NCI-H2081 (cell line): ENCODE results near the gene TRRAP.

Experiments
- DNase-seq, 2 experiments: peaks; one replicate each; lab custom pipeline; 2025; lab: John Stamatoyannopoulos, UW

TRRAP gene

DNA sequence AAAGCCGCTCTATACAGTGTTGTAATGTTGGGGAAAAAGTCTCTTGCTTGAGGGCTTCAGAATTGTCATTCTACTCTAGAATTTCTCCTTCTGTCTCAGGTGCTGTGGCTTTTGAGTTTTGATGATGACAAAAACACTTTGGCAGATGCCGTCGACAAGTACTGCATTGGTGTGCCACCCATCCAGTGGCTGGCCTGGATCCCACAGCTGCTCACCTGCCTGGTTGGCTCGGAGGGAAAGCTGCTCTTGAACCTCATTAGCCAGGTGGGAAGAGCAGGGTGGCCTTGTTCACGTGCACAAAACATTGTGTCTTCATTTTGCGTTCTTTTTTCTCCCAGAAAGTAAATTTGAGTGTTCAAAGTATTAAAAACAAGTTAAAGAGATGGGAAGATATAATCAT, 112.0 kb downstream of the TRRAP start:
- DNase-seq = peak in 1 of 2 experiments; percentile 43

DNA sequence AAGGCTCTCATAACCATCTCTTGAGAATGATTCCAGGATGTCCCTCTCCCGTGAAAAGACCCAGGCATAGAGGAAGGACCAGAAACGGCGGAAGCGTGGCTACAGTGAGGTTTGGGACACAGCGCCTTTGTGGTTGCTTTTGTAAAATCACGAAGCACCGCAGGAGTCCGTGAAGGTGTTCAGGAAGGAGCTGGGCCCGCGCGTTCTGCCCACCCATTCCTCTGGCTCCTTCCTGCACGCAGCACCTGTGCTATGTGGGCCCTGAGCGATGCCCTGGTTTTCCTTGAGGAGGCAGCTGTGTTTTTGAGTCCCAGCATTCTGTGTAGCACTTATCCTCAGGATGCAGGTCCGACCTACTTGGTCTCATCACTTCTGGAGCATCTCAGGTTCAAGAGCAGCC, 112.8 kb downstream of the TRRAP start:
- no peak for DNase-seq

DNA sequence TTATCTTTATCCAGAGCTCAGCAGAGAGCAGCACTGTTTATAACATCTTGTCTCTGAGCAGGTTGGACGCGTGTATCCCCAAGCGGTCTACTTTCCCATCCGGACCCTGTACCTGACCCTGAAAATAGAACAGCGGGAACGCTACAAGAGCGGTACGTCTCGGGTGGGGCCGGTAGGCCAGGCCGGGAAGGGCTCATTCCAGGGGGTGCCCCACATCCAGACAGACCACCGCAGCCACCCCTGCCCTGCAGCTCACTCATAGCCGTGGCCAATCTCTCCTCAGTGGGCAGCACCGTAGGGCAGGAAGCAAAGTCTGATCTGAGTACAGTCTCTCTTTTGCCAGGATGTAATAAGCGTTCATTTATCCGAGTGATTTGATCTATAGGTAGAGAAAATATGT, 113.7 kb downstream of the TRRAP start:
- DNase-seq = no peak

DNA sequence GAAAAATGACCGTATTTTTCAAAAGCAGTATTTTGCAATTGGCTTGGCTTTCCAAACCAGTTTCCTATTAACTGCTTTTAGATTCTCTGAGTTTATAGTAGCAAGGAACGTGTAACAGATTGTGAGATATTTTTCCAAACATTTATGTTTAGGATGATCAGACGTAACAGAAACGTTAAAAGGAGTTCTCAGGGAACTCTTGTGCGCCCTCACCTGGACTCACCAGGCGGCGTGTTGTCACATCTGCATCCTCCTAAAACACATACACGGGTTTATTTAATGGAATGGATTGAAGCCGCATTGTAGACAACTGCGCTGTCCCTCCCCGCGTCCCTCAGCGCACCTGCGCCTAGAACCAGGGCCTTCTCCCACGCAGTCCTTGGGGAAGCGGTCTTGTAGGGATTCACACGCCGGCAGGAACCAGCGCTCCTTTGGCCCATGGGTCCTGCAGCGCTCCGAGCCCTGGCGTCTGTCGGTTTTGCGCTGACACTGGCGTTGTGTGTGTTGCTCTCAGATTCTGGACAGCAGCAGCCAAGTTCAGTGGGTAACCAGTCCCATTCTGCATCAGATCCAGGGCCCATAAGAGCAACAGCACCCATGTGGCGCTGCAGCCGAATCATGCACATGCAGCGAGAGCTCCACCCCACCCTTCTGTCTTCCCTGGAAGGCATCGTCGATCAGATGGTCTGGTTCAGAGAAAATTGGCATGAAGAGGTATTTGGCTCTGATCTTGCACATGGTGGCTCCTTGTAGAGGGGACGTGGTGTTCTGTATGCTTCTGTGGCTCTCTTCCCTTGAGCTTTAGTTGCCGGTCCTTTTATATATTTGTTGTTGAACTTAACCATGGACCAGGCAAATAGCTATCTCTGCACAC, 114.9 kb downstream of the TRRAP start:
- DNase-seq = no peak

DNA sequence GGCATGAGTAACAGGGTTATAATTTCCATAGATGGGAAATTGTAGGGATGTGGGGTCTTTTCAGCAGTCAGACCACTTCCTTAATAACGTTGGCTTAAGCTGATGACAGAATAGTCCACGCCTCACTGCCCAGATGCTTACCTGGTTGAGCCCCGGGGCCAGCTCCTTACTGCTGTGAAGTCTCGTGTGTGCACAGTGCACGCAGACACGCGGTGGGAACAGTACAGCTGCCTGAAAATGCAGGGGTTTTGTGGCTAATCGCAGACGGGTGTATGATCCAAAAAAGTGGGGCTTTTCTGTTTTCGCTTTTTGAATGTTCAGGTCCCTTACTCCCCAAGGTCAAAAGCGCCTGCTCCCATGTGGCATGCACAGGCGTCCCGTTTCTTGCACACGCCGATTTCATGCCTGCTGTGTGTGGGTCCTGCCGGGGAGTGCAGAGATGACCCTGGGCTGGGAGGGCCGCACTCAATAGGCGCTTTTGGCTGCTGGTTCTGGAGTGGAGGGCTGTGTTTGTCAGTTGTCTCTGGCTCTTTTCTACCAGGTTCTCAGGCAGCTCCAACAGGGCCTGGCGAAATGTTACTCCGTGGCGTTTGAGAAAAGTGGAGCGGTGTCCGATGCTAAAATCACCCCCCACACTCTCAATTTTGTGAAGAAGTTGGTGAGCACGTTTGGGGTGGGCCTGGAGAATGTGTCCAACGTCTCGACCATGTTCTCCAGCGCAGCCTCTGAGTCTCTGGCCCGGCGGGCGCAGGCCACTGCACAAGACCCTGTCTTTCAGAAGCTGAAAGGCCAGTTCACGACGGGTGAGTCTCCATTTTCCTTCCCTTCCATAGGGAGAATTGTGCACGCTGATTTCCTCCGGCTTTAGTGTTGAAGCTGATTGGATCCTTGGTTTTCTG, 116.0 kb downstream of the TRRAP start:
- no peak for DNase-seq

DNA sequence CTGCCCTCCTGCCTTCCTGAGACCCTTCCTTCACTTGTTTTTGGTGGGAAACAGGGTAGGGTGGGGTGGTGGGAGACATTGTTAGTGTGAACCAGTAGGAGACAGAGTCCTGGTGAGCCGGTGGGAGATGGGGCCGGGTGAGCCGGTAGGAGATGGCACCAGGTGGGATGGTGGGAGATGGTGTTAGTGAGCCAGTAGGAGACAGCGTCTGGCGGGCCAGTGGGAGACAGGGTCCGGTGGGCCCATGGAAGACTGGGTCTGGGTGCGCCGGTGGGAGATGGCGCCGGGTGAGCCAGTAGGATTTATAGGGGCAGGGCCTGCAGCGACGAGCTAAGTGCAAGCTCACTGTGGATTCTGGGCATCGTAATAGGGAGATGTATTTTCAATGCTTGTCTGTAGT, 116.8 kb downstream of the TRRAP start:
- no peak for DNase-seq

DNA sequence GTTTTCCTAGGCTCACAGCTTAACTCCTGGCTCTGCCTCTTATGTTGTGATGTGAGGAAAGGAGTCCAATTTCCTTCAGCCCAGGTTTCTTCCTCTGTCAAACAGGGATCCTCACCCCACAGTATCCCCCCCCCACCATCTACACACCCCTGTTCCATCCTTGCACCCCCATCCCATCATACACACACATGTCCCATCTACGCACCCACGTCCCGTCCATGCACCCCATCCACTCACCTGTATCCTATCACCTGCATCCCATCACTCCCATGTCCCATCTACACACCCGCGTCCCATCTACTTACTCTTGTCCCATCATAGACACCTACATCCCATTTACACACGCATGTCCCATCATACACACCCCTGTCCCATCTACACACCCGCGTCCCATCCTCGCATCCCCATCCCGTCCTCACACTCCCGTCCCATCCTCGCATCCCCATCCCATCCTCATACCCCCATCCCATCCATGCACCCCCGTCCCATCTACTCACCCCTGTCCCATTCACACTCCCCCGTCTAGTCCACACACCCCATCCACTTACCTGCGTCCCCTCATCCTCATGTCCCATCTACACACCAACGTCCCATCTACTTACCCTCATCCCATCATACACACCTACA, 117.3 kb downstream of the TRRAP start:
- no peak for DNase-seq

DNA sequence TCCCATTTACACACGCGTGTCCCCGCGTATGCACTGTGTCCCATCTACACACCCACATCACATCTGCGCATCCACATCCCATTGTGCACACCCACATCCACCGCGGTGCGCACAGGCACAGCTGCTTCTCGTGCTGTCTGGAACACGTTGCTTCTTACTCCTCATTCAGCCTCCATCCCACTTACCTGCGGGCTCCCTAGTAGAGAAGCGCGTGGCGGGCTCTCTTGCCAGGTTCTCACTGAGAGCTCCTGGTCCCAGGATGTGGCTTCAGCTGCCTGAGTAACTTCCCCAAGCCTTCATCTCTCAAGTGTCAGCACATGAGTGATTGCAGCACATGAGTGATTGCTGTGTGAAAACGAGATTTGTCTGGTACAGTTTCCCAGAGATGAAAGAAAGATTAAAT, 117.8 kb downstream of the TRRAP start:
- no peak for DNase-seq

DNA sequence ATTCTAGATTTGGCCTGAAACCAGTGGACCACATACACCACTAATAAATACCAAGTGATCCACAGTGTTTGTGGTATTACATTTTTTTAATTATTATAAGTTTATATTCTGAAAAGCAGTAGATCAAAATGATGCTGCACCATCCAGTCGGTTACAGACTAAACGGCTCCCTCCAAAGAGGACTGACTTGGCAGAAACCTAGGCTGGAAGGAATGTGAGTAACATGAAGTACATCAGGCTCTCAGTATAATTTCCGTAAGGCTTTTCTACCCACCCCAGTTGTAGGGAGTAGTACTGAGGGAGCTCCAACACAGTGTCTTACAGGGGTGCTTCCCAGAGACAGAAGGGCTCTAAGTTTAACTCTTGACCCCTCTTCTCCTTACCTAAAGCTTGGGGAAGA, 119.5 kb downstream of the TRRAP start:
- DNase-seq = no peak

DNA sequence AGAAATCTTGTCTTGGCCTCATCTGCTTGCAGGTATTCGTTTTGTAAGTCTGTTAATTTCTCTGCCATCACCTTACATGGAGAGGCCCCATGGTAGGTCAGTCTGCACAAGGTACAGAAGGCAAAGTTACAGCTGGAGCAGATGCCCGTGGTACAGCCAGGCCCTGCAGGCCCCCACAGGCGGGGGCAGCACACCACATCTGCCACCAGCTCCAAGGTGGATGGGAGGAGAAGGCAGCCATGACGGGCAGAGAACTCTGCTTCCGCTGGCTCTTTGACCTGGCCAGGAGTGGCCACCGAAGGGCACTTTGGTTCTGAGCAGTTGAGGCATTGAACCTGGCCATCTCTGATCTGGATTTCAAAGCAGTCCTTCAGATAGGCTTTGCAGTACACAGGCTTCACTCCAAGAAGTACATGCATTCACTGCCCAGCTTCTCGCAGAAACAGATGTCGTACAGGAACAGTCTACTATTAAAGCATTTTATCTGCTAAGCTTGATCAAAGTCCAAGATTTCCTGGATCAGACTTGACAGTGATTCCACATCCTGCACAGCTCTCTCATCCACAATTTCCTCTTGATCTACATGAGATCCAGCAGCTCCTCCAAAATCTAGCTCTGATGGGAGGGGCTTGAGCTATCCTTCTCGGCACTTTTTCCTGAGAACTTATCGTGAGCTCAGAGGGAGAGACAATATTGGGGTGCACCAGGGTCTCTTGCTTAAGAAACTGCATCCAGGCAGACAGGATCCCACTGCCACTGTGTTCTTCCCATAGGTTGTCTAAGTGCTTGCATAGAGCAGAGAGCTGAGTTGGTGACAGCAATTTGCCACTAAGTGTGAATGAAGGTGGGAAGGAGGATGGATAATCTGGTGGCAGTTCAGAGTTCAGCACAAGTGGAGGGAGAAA, 120.7 kb downstream of the TRRAP start:
- no peak for DNase-seq

DNA sequence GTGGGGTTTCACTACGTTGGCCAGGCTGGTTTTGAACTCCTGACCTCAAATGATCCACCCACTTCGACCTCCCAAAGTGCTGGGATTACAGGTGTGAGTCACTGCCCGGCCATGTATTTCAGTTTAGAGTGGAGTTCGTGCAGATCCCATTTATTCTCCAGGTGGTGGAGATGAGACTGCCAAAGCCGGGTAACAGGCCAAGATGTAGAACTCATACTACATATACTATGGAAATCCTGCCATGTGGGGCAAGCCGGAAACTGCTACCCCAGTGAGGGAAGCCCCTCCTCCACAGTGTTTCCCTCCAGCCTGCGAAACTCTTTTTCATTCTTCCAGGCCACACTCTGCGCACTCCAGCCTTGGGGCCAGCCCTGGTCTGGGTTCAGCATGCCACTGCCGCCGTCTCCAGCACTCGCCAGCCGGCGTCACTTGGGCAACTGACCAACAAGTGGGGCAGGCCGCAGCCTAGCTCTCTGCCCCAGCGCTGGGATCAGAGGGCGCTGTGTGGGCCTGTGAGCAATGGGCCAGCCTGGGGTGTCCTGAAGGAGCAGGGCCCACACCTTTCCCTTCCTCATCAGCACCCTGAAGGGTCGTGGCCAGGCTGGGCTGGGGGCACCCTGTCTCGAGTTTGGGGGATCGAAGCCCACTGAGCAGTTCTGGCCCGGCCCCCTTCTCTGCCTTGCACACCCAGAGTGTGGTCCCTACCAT, 122.0 kb downstream of the TRRAP start:
- no peak for DNase-seq

DNA sequence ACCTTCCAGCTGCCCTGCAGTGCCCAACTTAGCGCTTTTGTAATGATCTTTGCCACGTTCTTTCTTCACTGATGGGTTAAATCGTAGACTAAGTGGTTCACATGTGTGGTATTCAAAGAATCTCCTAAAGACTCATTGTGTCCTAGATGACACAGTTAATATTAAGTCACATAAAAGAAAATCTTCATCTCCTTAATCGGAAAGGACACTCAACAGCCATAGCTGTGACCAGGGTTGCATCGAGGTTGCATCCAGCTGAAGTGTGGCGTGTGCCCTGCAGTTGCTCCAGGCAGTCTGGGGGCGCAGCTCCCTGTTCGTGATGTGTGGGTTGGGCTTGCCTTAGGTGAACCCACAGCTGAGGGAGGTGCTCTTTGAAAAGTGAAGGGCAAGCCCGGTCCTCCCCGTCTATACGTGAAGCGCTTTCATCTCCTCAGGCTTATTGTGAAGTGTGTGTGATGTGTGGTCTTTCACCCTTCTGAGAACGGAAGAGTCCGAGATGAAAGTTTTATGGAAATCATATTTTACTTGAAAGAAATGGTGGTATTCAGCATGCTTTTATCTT, 122.7 kb downstream of the TRRAP start:
- DNase-seq = no peak

DNA sequence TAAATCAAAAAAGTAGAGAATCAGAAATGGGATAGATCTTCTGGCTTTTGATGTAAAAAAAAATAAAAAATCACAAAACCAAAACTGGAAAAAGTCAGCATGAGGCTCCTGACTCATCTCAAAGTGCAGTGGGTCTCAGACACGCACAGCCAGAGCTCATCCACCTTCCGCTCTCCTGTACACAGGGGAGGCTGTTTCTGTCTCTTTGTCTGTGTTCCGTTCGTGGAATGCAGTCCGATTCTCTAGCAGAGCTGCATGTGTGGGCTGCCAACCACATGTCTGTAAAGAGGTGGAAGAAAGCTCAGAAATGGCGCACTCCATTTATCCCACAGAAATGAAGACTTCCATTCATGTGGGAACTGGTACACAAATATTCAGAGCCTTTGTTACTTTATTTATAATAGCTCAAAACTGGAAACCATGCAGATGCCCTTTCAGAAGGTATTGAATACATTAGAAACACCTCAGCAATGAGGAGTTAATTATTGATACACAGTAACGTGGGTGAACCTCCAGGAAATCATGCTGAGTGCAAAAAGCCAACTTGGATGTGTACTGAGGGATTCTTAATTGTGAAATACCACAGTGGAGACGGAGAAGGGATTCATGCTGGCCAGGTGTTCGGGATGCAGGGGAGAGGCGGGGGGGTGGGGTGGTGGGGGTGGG, 123.3 kb downstream of the TRRAP start:
- DNase-seq = peak in 1 of 2 experiments; percentile 19

DNA sequence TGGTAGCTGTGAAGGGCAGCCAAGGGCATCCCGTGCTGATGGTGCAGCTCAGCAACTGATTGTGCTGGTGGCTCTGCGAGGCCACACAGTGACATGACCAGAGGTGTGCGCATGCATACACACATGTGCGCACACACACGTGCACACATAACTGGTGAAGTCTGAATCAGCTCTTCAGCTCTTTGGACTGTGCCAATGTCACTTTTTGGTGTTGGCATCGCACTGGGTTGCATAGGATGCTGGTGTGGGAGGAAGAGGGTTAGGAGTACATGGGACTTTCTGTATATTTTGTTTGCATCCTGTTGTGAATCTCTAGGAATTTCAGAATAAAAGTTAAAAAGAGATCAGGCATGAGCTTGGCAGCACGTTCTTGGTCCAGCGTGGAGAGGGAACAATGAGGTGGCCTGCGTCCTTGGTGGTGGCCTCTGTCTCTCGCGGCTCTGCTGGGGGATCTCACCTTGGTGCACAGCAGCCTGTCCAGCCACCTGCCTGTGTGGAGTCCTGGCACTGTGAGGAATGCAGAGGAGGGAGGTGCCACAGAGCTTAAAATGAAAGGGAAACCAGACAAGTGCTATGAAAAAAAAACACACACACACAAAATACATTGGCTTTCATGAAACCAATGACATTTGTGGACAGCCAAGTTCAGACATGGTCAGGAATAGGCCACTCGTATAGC, 124.0 kb downstream of the TRRAP start:
- DNase-seq = no peak

DNA sequence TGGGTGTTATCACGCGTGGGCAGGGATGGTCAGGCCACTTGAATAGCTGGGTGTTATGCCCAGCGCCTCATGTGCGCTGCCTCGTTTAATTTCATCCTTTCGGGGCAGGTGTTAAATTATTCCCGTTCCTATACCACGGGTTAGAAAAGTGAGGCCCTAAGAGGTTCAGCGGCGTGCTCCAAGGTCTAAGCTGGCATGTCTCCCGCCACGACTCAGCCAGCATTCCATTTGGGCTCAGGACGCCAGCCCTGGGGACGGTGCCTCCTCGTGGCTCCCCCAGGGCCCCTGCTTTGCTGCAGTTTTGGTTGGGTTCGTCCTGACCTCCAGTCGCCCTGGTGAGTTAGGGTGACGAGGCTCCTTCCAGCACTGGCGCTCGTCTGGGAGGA, 124.5 kb downstream of the TRRAP start:
- no peak for DNase-seq

DNA sequence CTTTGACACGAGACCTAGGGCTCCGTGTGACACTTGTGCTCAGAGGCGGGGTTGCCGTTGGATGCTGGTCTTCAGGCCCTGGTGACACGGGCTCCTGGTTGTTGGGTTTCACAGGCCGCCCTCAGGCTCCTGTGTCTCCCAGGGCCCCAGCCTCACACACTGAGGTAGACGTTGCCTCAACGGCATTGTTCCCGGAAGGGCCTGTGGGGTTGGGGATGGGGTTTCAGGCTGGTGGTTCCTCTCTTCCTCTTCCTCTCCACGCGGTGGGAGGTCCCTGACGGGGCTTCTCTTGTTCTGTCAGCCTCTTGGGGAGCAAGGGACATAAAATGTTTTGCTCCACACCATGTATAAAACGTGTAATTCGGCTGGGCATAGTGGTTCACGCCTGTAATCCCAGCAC, 125.1 kb downstream of the TRRAP start:
- no peak for DNase-seq

DNA sequence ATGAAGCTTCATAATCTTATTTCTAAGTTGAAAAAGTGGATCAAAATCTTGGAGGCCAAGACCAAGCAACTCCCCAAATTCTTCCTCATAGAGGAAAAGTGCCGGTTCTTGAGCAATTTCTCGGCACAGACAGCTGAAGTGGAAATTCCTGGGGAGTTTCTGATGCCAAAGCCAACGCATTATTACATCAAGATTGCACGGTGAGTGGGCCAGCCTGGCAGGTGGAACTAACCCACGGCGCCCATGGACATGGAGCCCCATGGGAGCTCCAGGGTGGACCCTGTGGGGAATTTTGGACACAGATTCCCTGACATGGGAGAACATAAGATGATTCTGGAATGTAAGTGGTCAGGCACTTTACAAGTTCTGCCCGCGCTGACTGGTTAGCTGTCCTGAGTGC, 125.9 kb downstream of the TRRAP start:
- DNase-seq = no peak

DNA sequence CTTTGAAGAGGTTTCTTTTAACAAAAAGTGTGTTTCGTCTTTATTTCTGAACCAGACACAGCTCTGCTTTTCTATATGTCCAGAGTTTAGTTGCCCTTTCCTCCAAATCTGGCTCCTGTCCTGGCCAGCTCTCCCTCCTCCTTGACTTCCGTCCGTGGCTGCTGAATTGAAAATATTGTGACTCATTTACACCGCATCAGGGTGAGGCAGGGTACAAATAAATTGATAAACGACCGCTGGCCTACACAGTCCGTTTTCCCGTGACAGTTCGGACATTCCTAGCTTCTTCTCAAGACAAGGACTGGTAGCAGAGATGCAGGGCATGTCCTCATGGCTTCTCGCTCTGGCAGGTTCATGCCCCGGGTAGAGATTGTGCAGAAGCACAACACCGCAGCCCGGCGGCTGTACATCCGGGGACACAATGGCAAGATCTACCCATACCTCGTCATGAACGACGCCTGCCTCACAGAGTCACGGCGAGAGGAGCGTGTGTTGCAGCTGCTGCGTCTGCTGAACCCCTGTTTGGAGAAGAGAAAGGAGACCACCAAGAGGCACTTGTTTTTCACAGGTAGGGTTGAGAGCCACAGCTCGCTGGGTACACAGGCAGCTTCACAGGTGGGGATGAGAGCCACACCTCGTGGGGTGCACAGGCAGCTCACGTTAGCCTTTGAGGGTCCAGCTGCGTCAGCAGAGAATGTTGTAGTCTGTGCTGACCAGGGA, 126.6 kb downstream of the TRRAP start:
- DNase-seq = no peak

DNA sequence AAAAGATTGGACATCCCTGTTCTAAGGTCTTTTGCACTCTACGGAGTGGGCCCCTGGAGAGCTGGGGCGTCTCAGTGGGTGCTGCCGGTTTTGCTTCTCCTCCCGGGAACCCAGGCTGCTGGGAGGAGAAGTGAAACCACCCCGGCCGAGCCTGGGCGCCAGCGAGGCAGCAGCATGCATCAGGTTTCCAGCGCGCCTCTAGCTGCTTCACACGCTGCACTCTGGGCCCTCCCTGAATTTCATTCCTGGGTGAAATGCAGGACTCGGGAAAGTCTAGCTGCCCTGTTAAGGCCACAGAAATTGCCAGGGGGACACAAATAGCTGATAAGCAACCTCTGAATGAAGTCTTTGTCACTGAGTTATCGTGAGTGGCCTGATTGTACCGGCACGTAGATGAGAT, 127.4 kb downstream of the TRRAP start:
- DNase-seq = no peak
